CD4-positive, alpha-beta T cell treated with Interleukin-10 for 1 hour (primary cell): ENCODE measurements around the gene PSMC6.
A peak's percentile ranks its signal among the peaks of the same experiment; 100 is the strongest.

Experiments
- DNase-seq: peaks from one replicate; pipeline ENCODE4 v3.0.0-alpha.2; 2020

Gene PSMC6

GRCh38 chr14:52706724-52707706, at the start of gene PSMC6:
PSMC6 (plus strand) TSS chr14:52707200; CDS start chr14:52707220, 20 bp downstream.
- DNase-seq = peak; percentile 95

- no peak for DNase-seq
Observed at GRCh38 chr14:52660325-52660724, 46.7 kb upstream of the PSMC6 start.

GRCh38 chr14:52660832-52661231, 46.2 kb upstream of the PSMC6 start:
- DNase-seq = no peak

GRCh38 chr14:52661314-52661713, 45.7 kb upstream of the PSMC6 start:
- DNase-seq = no peak

- no peak for DNase-seq
Observed at GRCh38 chr14:52663850-52664249, 43.1 kb upstream of the PSMC6 start.

- peak; percentile 46 for DNase-seq
Observed at GRCh38 chr14:52678591-52678990, 28.4 kb upstream of the PSMC6 start.

GRCh38 chr14:52683985-52684520, 22.9 kb upstream of the PSMC6 start:
- no peak for DNase-seq

- DNase-seq = no peak
Observed at GRCh38 chr14:52686176-52686575, 20.8 kb upstream of the PSMC6 start.

- no peak for DNase-seq
Observed at GRCh38 chr14:52690983-52691760, 15.8 kb upstream of the PSMC6 start.

- DNase-seq = peak; percentile 32
Observed at GRCh38 chr14:52692248-52692962, 14.6 kb upstream of the PSMC6 start.

GRCh38 chr14:52693036-52693435, 14.0 kb upstream of the PSMC6 start:
- no peak for DNase-seq

GRCh38 chr14:52693532-52693931, 13.5 kb upstream of the PSMC6 start:
- DNase-seq = no peak

GRCh38 chr14:52694761-52695480, 12.1 kb upstream of the PSMC6 start:
- peak; percentile 72 for DNase-seq

GRCh38 chr14:52695481-52696091, 11.4 kb upstream of the PSMC6 start, which contains the start of gene ERO1A:
ERO1A (minus strand) TSS chr14:52695558; CDS start chr14:52695481, 77 bp downstream.
- DNase-seq = peak; percentile 67

GRCh38 chr14:52700701-52701172, 6.3 kb upstream of the PSMC6 start:
- no peak for DNase-seq

GRCh38 chr14:52701223-52701622, 5.8 kb upstream of the PSMC6 start:
- DNase-seq = no peak

- DNase-seq = no peak
Observed at GRCh38 chr14:52703225-52703624, 3.8 kb upstream of the PSMC6 start.

- DNase-seq = no peak
Observed at GRCh38 chr14:52703664-52704063, 3.3 kb upstream of the PSMC6 start.

- DNase-seq = peak; percentile 77
Observed at GRCh38 chr14:52706286-52706685, 714 bp upstream of the PSMC6 start.

- DNase-seq = no peak
Observed at GRCh38 chr14:52711666-52712065, 4.7 kb downstream of the PSMC6 start.

GRCh38 chr14:52716155-52716554, 9.2 kb downstream of the PSMC6 start:
- DNase-seq = no peak
